ENCODE results near the gene RAB10. TPM values are rescaled to one million over a fixed set of nuclear protein-coding genes. Genes with fewer than 3 reads are reported as not detected.

RAB10 gene
- total and polyA plus RNA-seq, 2 experiments from 2014 or later = 102 to 143 TPM

GRCh38 chr2:26172871-26173775 is 139.2 kb downstream of the RAB10 start, which contains the start of gene GAREM2 (continued):
- TF ChIP-seq ZNF462 (CRISPR knock-in tag; IDR thresholded peaks at IDR 0.05) (no peak), EZH2 (IDR thresholded peaks at IDR 0.05; ENCODE audit: low read depth, unreplicated experiment) (no peak), CREB1 (CRISPR knock-in tag; IDR thresholded peaks at IDR 0.05; ENCODE audit: low read depth) (no peak), POLR2AphosphoS5 (IDR thresholded peaks at IDR 0.05; ENCODE audit: low read depth) (no peak), ZNF331 (CRISPR knock-in tag; IDR thresholded peaks at IDR 0.05; ENCODE audit: low read depth) (no peak), STAT1 (IDR thresholded peaks at IDR 0.05; ENCODE audit: unreplicated experiment) (no peak), CTCF (conservative IDR thresholded peaks at IDR 0.05; ENCODE audit: low read depth in 2 of 2) (no peak), NANOG (IDR thresholded peaks at IDR 0.05; ENCODE audit: borderline replicate concordance) (no peak)

Measured in GM23338 (cell line).